Measurements from ENCODE around the gene TDRD1.

TDRD1 gene

DNA sequence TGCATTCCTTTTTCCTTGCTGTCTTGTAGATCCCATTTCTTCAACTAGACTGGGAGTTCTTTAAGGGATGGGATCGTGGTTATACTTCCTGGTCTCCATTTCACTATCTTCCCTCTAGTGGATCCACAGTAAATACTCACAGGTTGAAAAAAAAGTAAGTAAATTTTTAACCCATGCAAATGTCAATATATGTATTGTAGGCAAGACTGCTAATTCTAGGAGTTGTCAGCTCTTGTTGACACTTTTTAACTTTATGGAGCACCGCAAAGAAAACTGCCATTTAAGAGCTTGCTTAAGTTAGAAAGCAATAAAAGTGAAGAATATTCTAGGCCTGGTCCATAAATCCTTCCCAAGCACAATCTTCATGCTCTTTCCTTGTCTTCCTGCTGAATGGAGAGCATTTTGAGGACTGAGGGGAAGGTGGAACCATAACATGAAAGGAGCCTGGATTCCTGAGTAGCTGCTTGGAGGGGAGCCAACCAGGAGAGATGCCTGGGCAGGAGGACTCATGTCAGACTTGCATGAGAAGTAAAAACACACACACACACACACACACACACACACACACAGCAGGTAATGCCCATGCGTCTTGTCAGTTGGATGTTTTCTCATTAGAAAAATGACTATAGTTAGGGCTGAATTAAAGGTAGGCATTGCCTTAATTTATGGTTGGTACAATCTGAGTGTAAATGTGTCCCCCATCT lies 92.1 kb downstream of the TDRD1 start:
- DNase-seq: no peak

DNA sequence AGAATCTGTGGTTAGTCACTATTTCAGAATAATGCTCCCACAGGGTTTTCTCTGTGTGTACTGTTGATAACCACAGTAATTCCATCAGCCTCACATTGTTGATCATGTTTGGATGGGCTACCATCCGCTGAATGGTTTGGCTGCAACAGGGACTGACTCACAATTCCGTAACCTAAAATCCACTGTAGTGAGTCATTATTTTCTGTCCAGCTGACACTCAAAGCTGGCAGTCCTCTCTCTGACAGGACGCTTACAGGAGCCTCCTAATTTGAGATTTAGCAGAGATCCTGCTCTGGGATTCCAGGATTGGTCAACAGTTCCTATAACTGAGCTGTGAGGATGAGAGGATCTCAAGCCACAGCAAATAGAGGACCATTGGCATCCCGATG lies 92.6 kb downstream of the TDRD1 start:
- no peak for DNase-seq

DNA sequence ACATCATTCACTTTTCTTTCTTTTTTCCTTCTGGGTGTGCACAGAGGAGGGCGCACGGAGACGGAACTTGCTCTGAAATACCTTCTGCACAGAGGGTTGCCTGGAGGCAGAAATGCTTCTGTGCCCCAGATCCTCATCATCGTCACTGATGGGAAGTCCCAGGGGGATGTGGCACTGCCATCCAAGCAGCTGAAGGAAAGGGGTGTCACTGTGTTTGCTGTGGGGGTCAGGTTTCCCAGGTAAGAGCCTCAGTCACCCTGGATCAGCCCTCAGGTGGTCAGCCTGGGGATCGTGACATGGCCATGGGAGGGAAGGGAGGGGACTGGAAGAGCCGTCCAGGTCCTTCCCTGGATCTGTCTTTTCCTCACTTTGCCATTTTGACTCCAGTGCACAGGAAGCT lies 93.5 kb downstream of the TDRD1 start:
- DNase-seq: no peak

DNA sequence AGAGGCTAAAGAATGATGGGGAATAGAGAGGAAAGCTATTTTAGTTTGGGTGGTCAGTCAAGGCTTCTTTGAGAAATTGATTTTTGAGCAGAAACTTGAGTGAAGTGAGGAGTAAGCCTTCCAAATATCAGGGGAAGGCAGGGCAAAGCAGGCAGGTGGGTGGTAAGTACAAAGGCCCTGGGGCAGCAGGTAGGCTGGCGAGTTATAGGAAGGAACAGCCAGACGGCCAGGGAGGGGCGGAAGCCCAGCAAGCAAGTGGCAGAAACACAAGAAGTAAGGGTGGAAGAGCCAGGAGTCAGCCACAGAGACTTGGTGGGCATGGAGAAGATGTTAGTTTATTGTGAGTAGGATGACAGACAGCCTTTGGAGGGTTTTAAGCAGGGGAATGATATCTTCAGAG lies 94.8 kb downstream of the TDRD1 start:
- no peak for DNase-seq

DNA sequence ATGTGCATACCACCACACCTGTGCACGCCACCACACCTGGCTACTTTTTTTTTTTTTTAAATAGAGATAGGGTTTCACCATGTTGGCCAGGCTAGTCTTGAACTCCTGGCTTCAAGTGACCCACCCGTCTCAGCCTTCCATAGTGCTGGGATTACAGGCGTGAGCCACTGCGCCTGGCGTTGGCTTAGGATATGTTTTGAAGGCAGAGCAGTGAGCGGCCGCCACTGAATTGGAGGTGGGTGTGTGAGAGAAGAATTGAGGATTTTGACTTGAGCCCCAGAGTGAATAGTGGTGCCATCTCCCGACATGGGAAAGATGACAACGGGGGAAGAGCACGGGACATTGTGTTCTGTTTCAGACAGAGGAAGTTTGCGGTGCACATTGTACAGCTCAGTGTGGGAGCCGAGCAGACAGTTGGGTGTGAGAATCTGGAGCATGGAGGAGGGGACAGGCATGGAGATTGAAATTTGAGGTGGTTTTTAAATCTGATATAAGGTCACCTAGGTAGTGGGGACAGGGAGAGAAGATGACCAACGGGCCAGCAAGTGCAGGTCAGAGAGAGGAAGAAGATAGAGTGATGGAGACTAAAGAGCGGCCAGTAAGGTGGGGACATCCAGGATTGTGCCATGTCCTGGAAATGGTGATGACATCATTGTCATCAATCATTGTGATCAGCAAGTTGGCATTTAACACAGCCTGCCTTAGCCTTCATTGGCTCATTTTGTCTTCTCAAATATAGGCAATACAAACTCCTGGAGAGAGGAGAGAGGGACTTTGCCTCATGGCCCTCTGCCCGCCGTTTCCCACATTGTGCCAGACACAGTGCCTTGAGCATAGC lies 95.7 kb downstream of the TDRD1 start:
- no peak for DNase-seq

DNA sequence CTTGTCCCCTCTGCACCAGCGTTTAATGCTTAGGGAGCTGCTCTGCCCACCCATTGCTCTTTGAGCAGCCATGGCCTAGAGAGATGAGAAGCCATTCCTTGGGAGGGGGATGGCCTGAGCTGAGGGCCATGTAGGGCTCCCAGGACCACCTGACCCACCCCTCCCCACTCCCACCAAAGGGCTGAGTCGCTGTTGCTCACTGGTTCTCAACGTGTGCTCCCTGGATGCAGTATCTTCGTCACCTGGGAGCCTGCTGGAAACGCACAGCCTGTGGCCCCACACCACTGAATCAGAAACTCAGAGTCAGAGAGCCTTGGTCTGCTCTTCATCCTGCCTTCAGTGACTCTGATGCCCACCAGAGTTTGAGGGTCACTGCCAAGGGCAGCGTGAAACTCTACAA lies 96.9 kb downstream of the TDRD1 start:
- DNase-seq: no peak

DNA sequence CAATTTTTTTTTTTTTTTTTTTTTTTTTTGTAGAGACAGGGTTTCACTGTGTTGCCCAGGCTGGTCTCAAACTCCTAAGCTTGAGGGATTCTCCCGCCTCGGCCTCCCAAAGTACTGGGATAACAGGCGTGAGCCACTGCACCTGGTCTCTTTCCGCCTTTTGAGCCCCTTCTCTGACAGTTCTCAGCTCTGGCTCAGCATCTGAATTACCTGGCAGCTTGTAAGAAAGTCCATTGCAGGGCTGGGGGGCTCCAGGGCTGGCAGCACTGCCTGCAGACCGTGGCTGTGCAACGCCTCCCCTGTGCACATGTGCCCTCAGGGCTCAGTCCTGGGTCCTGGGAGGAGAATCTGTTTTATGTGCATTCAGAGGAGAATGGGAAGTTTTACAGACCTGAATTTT lies 97.5 kb downstream of the TDRD1 start:
- no peak for DNase-seq

DNA sequence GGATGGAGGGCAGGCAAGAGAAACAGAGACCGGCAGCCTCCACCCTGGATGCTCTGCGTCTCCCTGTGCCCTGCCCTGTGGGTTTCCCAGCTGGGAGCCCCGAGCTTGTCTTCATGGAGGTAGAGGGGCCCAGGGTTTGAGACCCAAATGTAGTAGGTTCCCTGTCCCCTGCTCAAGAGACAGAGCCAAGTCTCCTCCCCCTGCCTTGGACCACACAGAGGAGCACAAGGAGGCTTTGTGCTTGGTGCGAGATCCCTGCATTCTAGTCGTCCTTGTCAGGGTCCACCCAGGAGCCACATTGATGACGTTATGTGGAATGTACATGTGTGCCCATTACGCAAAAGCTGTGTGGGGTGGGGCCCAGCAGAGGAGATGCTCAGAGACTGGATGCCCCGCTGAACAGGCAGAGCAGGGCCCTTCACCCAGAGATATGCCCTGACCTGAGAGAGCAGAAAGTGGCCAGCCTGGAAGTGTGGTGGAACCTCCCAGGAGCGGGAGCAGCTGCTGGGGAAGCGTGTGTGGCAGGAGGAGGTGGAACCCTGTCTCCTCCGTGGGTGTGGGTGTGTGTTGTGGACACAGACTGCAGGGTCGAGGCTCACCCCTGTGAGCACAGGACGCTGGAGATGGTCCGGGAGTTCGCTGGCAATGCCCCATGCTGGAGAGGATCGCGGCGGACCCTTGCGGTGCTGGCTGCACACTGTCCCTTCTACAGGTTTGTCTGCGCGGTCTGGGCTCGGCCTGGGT lies 99.2 kb downstream of the TDRD1 start:
- no peak for DNase-seq

DNA sequence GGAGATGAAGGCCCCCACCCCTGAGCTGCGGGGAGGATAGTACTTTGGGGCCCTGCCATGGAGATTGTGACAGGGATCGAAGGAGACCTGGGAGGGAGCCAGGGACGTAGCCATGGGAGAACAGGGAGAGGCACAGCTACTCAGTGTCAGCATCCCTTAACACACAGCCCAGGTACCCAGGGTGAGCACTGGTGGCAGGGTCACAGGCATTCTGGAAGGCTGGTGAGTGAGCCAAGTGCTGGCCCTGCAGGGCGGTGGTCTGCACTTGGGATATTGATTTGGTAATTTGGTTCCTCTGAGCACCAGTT lies 99.7 kb downstream of the TDRD1 start:
- DNase-seq: no peak

DNA sequence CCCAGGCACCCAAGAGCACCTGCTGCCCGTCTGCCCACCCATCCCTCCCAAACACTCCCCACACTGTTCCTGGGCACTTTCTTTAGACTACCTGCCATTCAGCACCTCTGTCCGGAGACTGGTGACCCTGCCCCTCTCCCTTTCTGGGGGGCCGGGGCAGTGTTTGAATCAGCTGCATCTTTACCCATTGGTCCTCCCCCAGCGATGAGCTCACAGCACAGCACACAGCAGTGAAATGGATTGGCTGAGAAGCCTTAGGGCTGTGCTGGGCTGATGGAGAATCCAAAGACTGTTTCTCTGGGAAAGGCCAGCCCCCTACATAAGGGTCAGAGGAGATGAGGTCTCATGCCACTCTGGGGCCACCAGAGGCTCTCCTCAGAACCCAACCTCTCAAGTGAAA lies 100.1 kb downstream of the TDRD1 start:
- DNase-seq: no peak

DNA sequence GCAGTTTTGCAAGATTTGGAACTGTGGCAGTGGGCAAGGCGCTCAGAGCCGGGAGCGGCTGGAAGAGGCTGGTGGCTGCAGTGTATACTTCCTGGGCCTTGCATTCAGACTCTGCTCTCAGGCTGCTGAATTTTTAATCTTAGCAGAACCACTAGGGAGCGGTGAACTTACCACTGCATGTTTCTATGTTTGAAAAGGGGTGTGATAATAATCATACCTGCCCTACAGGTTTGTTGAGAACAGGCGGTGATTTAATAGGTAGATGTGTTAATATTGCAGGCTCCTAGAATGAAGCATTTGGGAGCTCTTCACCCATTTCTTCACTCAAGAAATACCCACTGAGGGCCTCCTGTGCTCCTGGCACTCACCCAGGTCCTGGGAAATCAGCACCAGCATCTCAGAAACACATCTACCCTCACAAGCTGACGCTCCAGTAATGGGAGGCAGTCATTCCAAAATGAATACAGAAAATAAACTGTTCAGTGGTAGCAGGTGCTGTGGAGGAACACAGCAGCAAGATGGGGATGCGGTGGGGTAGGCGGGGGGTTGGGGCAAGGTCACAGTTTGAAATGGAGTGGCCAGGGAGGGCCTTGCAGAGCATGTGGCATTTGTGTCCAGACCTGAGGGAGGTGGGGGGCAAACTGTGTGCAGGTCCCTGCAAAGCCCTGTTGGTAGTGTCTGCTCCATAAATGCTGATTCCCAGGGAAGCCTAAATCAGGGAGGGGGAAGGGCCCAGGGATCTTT lies 100.9 kb downstream of the TDRD1 start:
- DNase-seq: no peak

DNA sequence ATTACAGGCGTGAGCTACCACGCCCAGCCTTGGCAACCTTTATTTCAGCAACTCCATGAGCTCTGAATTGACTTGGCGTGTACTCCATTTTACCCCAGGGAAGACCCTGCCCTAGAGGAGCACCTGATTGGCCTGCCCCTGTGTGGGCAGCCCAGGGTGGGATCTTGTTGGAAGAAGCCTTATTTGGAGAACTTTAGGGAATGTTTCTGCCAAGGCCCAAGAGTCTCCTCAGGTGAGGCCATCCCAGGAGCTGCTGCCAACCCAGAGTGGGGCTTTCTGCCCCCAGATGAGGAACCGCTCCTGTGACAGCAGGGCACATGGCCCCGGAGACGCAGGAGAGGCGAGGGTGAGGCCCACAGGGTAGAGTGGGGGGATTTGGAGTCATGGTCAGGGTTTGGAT lies 101.9 kb downstream of the TDRD1 start:
- no peak for DNase-seq

DNA sequence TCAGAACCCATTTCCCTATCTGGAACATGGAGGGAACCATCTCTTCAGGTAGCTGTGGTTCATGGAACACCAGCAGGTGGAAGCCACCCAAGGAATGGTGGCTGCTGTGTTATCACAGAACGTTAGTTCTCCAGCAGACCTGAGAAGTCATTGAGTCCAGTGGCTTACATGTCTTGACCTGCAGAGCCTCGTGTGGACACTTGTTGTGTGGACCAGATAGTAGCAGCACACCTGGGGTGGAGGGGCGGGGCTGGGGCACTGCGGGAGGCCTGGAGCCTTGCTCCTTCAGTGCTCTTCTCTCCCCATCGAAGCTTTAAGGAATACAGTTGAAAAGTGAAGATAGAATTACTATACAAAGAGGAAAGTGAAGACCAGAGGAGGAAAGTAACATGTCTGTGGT lies 102.3 kb downstream of the TDRD1 start:
- DNase-seq: no peak

Data from SHP77 (cell line).